ENCODE measurements around the gene IL1RN. TPM values are rescaled to one million over a fixed set of nuclear protein-coding genes. Genes with fewer than 3 reads are reported as not detected.

The IL1RN gene
- total and polyA plus RNA-seq, 2 of the 4 experiments (the other 2 are of a cell fraction): not detected

GRCh38 chr2:113080134-113080533 is 47.3 kb upstream of the IL1RN start:
- H3K9ac ChIP-seq (ENCODE audit: low read depth, low read length): no peak overlapping the region
- H3K18ac ChIP-seq (ENCODE audit: low read depth, low read length): no peak overlapping the region
- no peak overlapping the region for H2AK5ac ChIP-seq (ENCODE audit: low read depth, low read length)
- peak overlapping the region; percentile 12 for H2AFZ ChIP-seq (replicated peaks; ENCODE audit: low read length, poor library complexity)
- dilution Hi-C loops (cut with HindIII; ENCODE audit: low sequenced_read_pairs, unreplicated experiment) (no loop called here), in situ Hi-C loops (cut with MboI; ENCODE audit: low sequenced_read_pairs) (no loop called here), intact Hi-C loops (cut with micrococcal nuclease) (loop anchor here (1.0 kb wide), 1 partner anchor 119 kb away; no protein-coding TSS in a partner anchor)
- H4K20me1 ChIP-seq (ENCODE audit: insufficient read depth, low read length): no peaks in the 10 kb centered on the region
- no TSS peak for BruUV-seq (replicated peaks)
- POLR2A ChIA-PET (ENCODE audit: unreplicated experiment): no interaction called here
- H2BK5ac ChIP-seq (ENCODE audit: low read depth, low read length, poor library complexity, severe bottlenecking): no peak overlapping the region
- H3K79me1 ChIP-seq (ENCODE audit: low read depth in 1 of 2, low read length in 2 of 2): no peaks in the 10 kb centered on the region
- CTCF ChIA-PET: interaction anchor here (0.8 kb wide), 1 partner anchor 21 kb away, joined by 3 read pairs; no protein-coding TSS in a partner anchor
- no peak overlapping the region for H3K4ac ChIP-seq (ENCODE audit: low read depth, low read length)
- TF ChIP-seq FOS (IDR thresholded peaks at IDR 0.05; ENCODE audit: low read depth, low read length): no peak
- peak; percentile 47 for TF ChIP-seq RAD21 (IDR thresholded peaks at IDR 0.05; ENCODE audit: low read length)
- peak; percentile 49 for TF ChIP-seq CTCF (conservative IDR thresholded peaks at IDR 0.05; ENCODE audit: low read depth, low read length)
- H4K91ac ChIP-seq (ENCODE audit: insufficient read depth, low read depth, low read length): no peak overlapping the region
- peak; percentile 69 for ATAC-seq (ENCODE audit: low read depth)
- H4K8ac ChIP-seq (ENCODE audit: low read depth in 2 of 2, low read length in 2 of 2): no peak overlapping the region
- H2BK20ac ChIP-seq (ENCODE audit: low read depth, low read length): no peak overlapping the region
- H2BK15ac ChIP-seq (ENCODE audit: low read depth, low read length): no peak overlapping the region
- no peak overlapping the region for H3K4me3 ChIP-seq (ENCODE audit: insufficient read depth, low read depth, low read length)
- H3K27me3 ChIP-seq (ENCODE audit: control insufficient read depth, insufficient read depth, low read length): peaks cover 14% of the 10 kb centered on the region
- DNase-seq: no peak
- H3K27ac ChIP-seq (ENCODE audit: insufficient read depth, low read length): no peak overlapping the region
- no peak overlapping the region for H4K5ac ChIP-seq (ENCODE audit: low read depth, low read length)
- H3K14ac ChIP-seq (replicated peaks; ENCODE audit: low read depth, low read length): no peak overlapping the region
- H3K23ac ChIP-seq (ENCODE audit: low read depth, low read length): no peak overlapping the region
- H3K4me2 ChIP-seq (ENCODE audit: low read depth, low read length): no peak overlapping the region
- no peak overlapping the region for H3K56ac ChIP-seq (ENCODE audit: extremely low read depth, insufficient read depth, low read length)
- H2AK9ac ChIP-seq (replicated peaks; ENCODE audit: low read depth, low read length, poor library complexity): no peak overlapping the region
- H3K36me3 ChIP-seq (ENCODE audit: control insufficient read depth, insufficient read depth, low read length): no peaks in the 10 kb centered on the region
- H3K9me1 ChIP-seq (ENCODE audit: insufficient read depth, low read length): no peaks in the 10 kb centered on the region
- H3K9me3 ChIP-seq (ENCODE audit: control insufficient read depth, insufficient read depth, low read length): no peaks in the 10 kb centered on the region
- 0% methylated on average over 1 of the region's 9 CpGs; no CpG with 5 or more reads in 1 of the 2 experiments for WGBS, 2 experiments (ENCODE audit: extremely low coverage in 2 of 2, insufficient read length in 1 of 2)
- no peaks in the 10 kb centered on the region for H3K4me1 ChIP-seq (ENCODE audit: control insufficient read depth, insufficient read depth, low read length)
- H2BK120ac ChIP-seq (ENCODE audit: low read depth, low read length): no peak overlapping the region

Data from IMR-90 (cell line).